ENCODE results near the gene DAGLA.

Gene DAGLA

GRCh38 chr11:61750631-61751273 lies 70.6 kb downstream of the DAGLA start:
- ChIA-PET POLR2A (no interaction called here), CTCF (interaction anchor here (0.6 to 1.9 kb wide), 4 partner anchors 18 to 357 kb away, joined by 3 to 6 read pairs (median 4); no protein-coding TSS in a partner anchor)
- no peak for TF ChIP-seq ELF4 (IDR thresholded peaks at IDR 0.05)
- TF ChIP-seq SP1 (IDR thresholded peaks at IDR 0.05): no peak
- TF ChIP-seq CTBP1 (IDR thresholded peaks at IDR 0.05; ENCODE audit: borderline replicate concordance): no peak
- TF ChIP-seq L3MBTL2 (conservative IDR thresholded peaks at IDR 0.05): no peak
- no peak for TF ChIP-seq HDGF (IDR thresholded peaks at IDR 0.05; ENCODE audit: borderline replicate concordance)
- no peak for TF ChIP-seq FOXK2 (IDR thresholded peaks at IDR 0.05)
- TF ChIP-seq TARDBP (IDR thresholded peaks at IDR 0.05): no peak
- no peak for TF ChIP-seq SUZ12 (IDR thresholded peaks at IDR 0.05)
- no peak for TF ChIP-seq BHLHE40 (IDR thresholded peaks at IDR 0.05; ENCODE audit: borderline replicate concordance)
- no peak for TF ChIP-seq FOXA1 (IDR thresholded peaks at IDR 0.05)
- TF ChIP-seq FOXM1 (IDR thresholded peaks at IDR 0.05; ENCODE audit: borderline replicate concordance): no peak
- TF ChIP-seq, protein P1, sequence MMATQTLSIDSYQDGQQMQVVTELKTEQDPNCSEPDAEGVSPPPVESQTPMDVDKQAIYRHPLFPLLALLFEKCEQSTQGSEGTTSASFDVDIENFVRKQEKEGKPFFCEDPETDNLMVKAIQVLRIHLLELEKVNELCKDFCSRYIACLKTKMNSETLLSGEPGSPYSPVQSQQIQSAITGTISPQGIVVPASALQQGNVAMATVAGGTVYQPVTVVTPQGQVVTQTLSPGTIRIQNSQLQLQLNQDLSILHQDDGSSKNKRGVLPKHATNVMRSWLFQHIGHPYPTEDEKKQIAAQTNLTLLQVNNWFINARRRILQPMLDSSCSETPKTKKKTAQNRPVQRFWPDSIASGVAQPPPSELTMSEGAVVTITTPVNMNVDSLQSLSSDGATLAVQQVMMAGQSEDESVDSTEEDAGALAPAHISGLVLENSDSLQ (IDR thresholded peaks at IDR 0.05): no peak
- no peak for TF ChIP-seq LEF1 (IDR thresholded peaks at IDR 0.05; ENCODE audit: borderline replicate concordance)
- DNase-seq (ENCODE audit: extremely low spot score): no peak

GRCh38 chr11:61751384-61751783 lies 71.2 kb downstream of the DAGLA start:
- TF ChIP-seq ELF4 (IDR thresholded peaks at IDR 0.05) (no peak), SUZ12 (IDR thresholded peaks at IDR 0.05) (no peak), FOXK2 (IDR thresholded peaks at IDR 0.05) (no peak), FOXM1 (IDR thresholded peaks at IDR 0.05; ENCODE audit: borderline replicate concordance) (no peak)
- POLR2A ChIA-PET: no interaction called here
- DNase-seq (ENCODE audit: extremely low spot score): no peak
- CTCF ChIA-PET: interaction anchor here (0.6 to 1.9 kb wide), 4 partner anchors 18 to 357 kb away, joined by 3 to 6 read pairs (median 4); no protein-coding TSS in a partner anchor

- TF ChIP-seq ARNT (IDR thresholded peaks at IDR 0.05) (no peak), ELF4 (IDR thresholded peaks at IDR 0.05) (no peak), L3MBTL2 (conservative IDR thresholded peaks at IDR 0.05) (no peak), SP1 (IDR thresholded peaks at IDR 0.05) (no peak), HDGF (IDR thresholded peaks at IDR 0.05; ENCODE audit: borderline replicate concordance) (no peak), SUZ12 (IDR thresholded peaks at IDR 0.05) (no peak), FOXK2 (IDR thresholded peaks at IDR 0.05) (no peak), FOXA1 (IDR thresholded peaks at IDR 0.05) (no peak), NFRKB (IDR thresholded peaks at IDR 0.05) (no peak), TARDBP (IDR thresholded peaks at IDR 0.05) (no peak), FOXM1 (IDR thresholded peaks at IDR 0.05; ENCODE audit: borderline replicate concordance) (no peak)
- TF ChIP-seq, protein P1 (IDR thresholded peaks at IDR 0.05): no peak
- DNase-seq (ENCODE audit: extremely low spot score): peak; percentile 87
- ChIA-PET POLR2A (no interaction called here), CTCF (interaction anchor here (1.2 to 1.5 kb wide), 3 partner anchors 28 to 40 kb away, joined by 3 to 6 read pairs (median 4); partner anchors contain the start of genes FEN1 and TMEM258)
Measured at GRCh38 chr11:61752117-61752924, 72.1 kb downstream of the DAGLA start, which contains the start of gene MYRF. TSS of gene MYRF (plus strand) at chr11:61752636. CDS start at chr11:61752745, 109 bp downstream.

DNA sequence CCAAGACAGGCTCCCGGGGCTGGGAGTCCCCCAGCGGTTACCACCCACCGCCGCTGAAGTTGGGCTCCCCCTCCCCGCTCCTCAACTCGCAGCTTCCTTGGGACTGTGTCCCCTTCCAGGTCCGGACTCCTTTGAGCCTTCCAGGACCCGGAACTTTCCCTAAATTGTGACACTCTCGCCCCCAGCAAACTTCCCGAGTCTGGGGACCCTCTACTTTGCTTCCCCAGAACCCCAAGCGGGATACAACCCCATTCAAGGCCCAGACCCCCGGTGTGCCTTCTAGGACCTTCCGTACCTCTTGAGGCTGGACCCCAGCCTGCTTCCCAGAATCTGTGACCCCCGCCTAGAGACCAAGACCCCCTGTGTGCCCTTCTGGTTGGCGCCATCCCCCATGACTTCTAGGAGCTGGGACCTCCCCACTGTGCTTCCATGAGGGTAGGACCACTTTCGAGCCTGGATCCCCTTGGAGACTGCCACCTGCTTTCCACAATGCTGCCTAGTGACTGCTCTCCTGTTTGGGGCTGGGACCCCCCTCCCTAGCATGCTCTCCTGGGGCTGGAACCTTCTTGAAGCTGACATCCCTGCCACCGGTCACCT lies 72.8 kb downstream of the DAGLA start:
- TF ChIP-seq, protein P1 (IDR thresholded peaks at IDR 0.05): no peak
- TF ChIP-seq NFRKB (IDR thresholded peaks at IDR 0.05) (no peak), FOXK2 (IDR thresholded peaks at IDR 0.05) (no peak), BHLHE40 (IDR thresholded peaks at IDR 0.05; ENCODE audit: borderline replicate concordance) (no peak), CTBP1 (IDR thresholded peaks at IDR 0.05; ENCODE audit: borderline replicate concordance) (no peak), TARDBP (IDR thresholded peaks at IDR 0.05) (no peak), HDGF (IDR thresholded peaks at IDR 0.05; ENCODE audit: borderline replicate concordance) (no peak), ZNF384 (IDR thresholded peaks at IDR 0.05) (no peak), ARNT (IDR thresholded peaks at IDR 0.05) (no peak), ELF4 (IDR thresholded peaks at IDR 0.05) (no peak), L3MBTL2 (conservative IDR thresholded peaks at IDR 0.05) (no peak), SP1 (IDR thresholded peaks at IDR 0.05) (no peak), FOXA1 (IDR thresholded peaks at IDR 0.05) (no peak), LEF1 (IDR thresholded peaks at IDR 0.05; ENCODE audit: borderline replicate concordance) (no peak), SUZ12 (IDR thresholded peaks at IDR 0.05) (no peak), FOXM1 (IDR thresholded peaks at IDR 0.05; ENCODE audit: borderline replicate concordance) (no peak)
- ChIA-PET CTCF (interaction anchor here (1.2 to 1.5 kb wide), 2 partner anchors 35 to 40 kb away, joined by 3 to 4 read pairs; partner anchors contain the start of genes FEN1 and TMEM258), POLR2A (no interaction called here)
- DNase-seq (ENCODE audit: extremely low spot score): no peak

GRCh38 chr11:61753672-61754071 lies 73.5 kb downstream of the DAGLA start:
- CTCF ChIA-PET: interaction anchor here (1.2 to 1.5 kb wide), 2 partner anchors 35 to 39 kb away, joined by 3 to 4 read pairs; partner anchors contain the start of genes FEN1 and TMEM258
- TF ChIP-seq ARNT (IDR thresholded peaks at IDR 0.05) (no peak), ZNF384 (IDR thresholded peaks at IDR 0.05) (no peak), FOXM1 (IDR thresholded peaks at IDR 0.05; ENCODE audit: borderline replicate concordance) (no peak), ELF4 (IDR thresholded peaks at IDR 0.05) (no peak), FOXK2 (IDR thresholded peaks at IDR 0.05) (no peak), L3MBTL2 (conservative IDR thresholded peaks at IDR 0.05) (no peak), CTBP1 (IDR thresholded peaks at IDR 0.05; ENCODE audit: borderline replicate concordance) (no peak), SP1 (IDR thresholded peaks at IDR 0.05) (no peak), NFRKB (IDR thresholded peaks at IDR 0.05) (no peak), HDGF (IDR thresholded peaks at IDR 0.05; ENCODE audit: borderline replicate concordance) (no peak), TARDBP (IDR thresholded peaks at IDR 0.05) (no peak), LEF1 (IDR thresholded peaks at IDR 0.05; ENCODE audit: borderline replicate concordance) (no peak), FOXA1 (IDR thresholded peaks at IDR 0.05) (no peak), SUZ12 (IDR thresholded peaks at IDR 0.05) (no peak), BHLHE40 (IDR thresholded peaks at IDR 0.05; ENCODE audit: borderline replicate concordance) (no peak)
- TF ChIP-seq, protein P1 (IDR thresholded peaks at IDR 0.05): no peak
- POLR2A ChIA-PET: no interaction called here
- DNase-seq (ENCODE audit: extremely low spot score): no peak
